CD8-positive, alpha-beta memory T cell (primary cell): ENCODE results near the gene PNMA8A. TPM values are rescaled to one million over a fixed set of nuclear protein-coding genes. Genes with fewer than 3 reads are reported as not detected.

Experiments used
- CTCF ChIA-PET: fragments of 350-600 bp; sonication (Branson Sonifier 250); formaldehyde crosslinking; loops from one replicate; lab custom pipeline; 2021; ENCODE audit warnings: antibody characterized with exemption; lab: Charles Lee
- POLR2A ChIA-PET: fragments of 350-600 bp; sonication (Branson Sonifier 250); formaldehyde crosslinking; loops from one replicate; lab custom pipeline; 2021; ENCODE audit warnings: antibody characterized with exemption; lab: Charles Lee
- DNase-seq, 5 donors: peaks; one replicate each; pipeline versions ENCODE4 v3.0.0 to v3.0.0-alpha.2; 2020 to 2022; ENCODE audit warnings: mixed read lengths in 1 of 5
- H3K27ac ChIP-seq: one replicate; pipeline ENCODE4 v1.7.0; 2013; ENCODE audit warnings: low read depth, mild to moderate bottlenecking, low read length, moderate library complexity
- H3K27me3 ChIP-seq: 2 replicates; pipeline ENCODE4 v1.7.0; 2013; ENCODE audit warnings: low read length, mild to moderate bottlenecking; ENCODE audit not compliant: insufficient read depth, poor library complexity, severe bottlenecking
- H3K36me3 ChIP-seq: 2 replicates; pipeline ENCODE4 v1.7.0; 2013; ENCODE audit warnings: mild to moderate bottlenecking, low read length, moderate library complexity; ENCODE audit not compliant: insufficient read depth
- H3K4me1 ChIP-seq: 2 replicates; pipeline ENCODE4 v1.7.0; 2013; ENCODE audit warnings: mild to moderate bottlenecking, low read length, moderate library complexity; ENCODE audit not compliant: insufficient read depth
- H3K4me3 ChIP-seq: 2 replicates; pipeline ENCODE4 v1.7.0; 2013; ENCODE audit warnings: mild to moderate bottlenecking, low read length
- H3K9me3 ChIP-seq: 2 replicates; pipeline ENCODE4 v1.7.0; 2013; ENCODE audit warnings: mild to moderate bottlenecking, low read length
- H3K27ac Mint-ChIP-seq, 8 donors: one replicate each; pipeline ENCODE4 v1.8.0; 2020 to 2021; ENCODE audit warnings: mixed read lengths in 8 of 8, mild to moderate bottlenecking in 6 of 8, inconsistent platforms in 3 of 8, moderate library complexity in 3 of 8
- H3K27me3 Mint-ChIP-seq, 2 donors: one replicate each; pipeline ENCODE4 v1.8.0; 2020 to 2021; ENCODE audit warnings: mixed read lengths in 2 of 2, mild to moderate bottlenecking in 1 of 2, moderate library complexity in 1 of 2
- H3K36me3 Mint-ChIP-seq, 3 donors: one replicate each; pipeline ENCODE4 v1.8.0; 2020 to 2021; ENCODE audit warnings: mixed read lengths in 3 of 3, inconsistent platforms in 1 of 3, mild to moderate bottlenecking in 1 of 3
- H3K4me1 Mint-ChIP-seq, 3 donors: one replicate each; pipeline ENCODE4 v1.8.0; 2020 to 2021; ENCODE audit warnings: mixed read lengths in 3 of 3, inconsistent platforms in 1 of 3, mild to moderate bottlenecking in 1 of 3
- H3K4me3 Mint-ChIP-seq, 7 donors: one replicate each; pipeline ENCODE4 v1.8.0; 2020 to 2021; ENCODE audit warnings: mixed read lengths in 7 of 7, mild to moderate bottlenecking in 6 of 7, moderate library complexity in 4 of 7, inconsistent platforms in 2 of 7
- H3K9me3 Mint-ChIP-seq, 5 donors: one replicate each; pipeline ENCODE4 v1.8.0; 2020 to 2022; ENCODE audit warnings: mixed read lengths in 5 of 5, mild to moderate bottlenecking in 3 of 5, moderate library complexity in 2 of 5, inconsistent platforms in 1 of 5
- polyA plus RNA-seq: library from polyadenylated mRNA; unstranded; fragments of 300-500 nt; fragmentation: Illumina TruSeq; gene quantifications from one replicate; pipeline ENCODE4 v1.2.3, GENCODE V29; 2021
- total RNA-seq, 2 experiments: library from RNA; stranded (reverse); gene quantifications; one replicate each; pipeline ENCODE4 v1.2.3, GENCODE V29; 2021

The PNMA8A gene
- total and polyA plus RNA-seq, 3 experiments from 2014 or later = 0.49 to 0.61 TPM; not detected in 1

- H3K4me1 Mint-ChIP-seq = peaks cover 3 to 18% (median 9%) of the 10 kb centered on the region in 3 donors
- no peak overlapping the region for H3K27ac ChIP-seq
- ChIA-PET POLR2A (no interaction called here), CTCF (no interaction called here)
- H3K4me1 ChIP-seq = no peaks in the 10 kb centered on the region
- no peaks in the 10 kb centered on the region for H3K36me3 Mint-ChIP-seq
- no peak overlapping the region for H3K4me3 ChIP-seq
- H3K9me3 ChIP-seq = no peaks in the 10 kb centered on the region
- peaks cover 42 to 51% of the 10 kb centered on the region in 2 donors for H3K27me3 Mint-ChIP-seq
- H3K27me3 ChIP-seq = peaks cover 22% of the 10 kb centered on the region
- no peak for DNase-seq
- H3K4me3 Mint-ChIP-seq = no peak overlapping the region
- H3K9me3 Mint-ChIP-seq = no peaks in the 10 kb centered on the region
- no peaks in the 10 kb centered on the region for H3K36me3 ChIP-seq
- no peak overlapping the region for H3K27ac Mint-ChIP-seq
Observed at GRCh38 chr19:46470376-46470775, 987 bp downstream of the PNMA8A start.

GRCh38 chr19:46469541-46470185, 1.7 kb downstream of the PNMA8A start:
- Histone ChIP-seq H3K36me3 (no peaks in the 10 kb centered on the region), H3K9me3 (no peaks in the 10 kb centered on the region), H3K27me3 (peaks cover 22% of the 10 kb centered on the region), H3K4me1 (no peaks in the 10 kb centered on the region), H3K4me3 (no peak overlapping the region), H3K27ac (no peak overlapping the region)
- ChIA-PET POLR2A (no interaction called here), CTCF (no interaction called here)
- peaks cover 47 to 54% of the 10 kb centered on the region in 2 donors for H3K27me3 Mint-ChIP-seq
- DNase-seq = no peak
- no peak overlapping the region for H3K27ac Mint-ChIP-seq
- no peaks in the 10 kb centered on the region for H3K36me3 Mint-ChIP-seq
- peaks cover 3 to 18% (median 9%) of the 10 kb centered on the region in 3 donors for H3K4me1 Mint-ChIP-seq
- H3K9me3 Mint-ChIP-seq = no peaks in the 10 kb centered on the region
- no peak overlapping the region for H3K4me3 Mint-ChIP-seq

DNA sequence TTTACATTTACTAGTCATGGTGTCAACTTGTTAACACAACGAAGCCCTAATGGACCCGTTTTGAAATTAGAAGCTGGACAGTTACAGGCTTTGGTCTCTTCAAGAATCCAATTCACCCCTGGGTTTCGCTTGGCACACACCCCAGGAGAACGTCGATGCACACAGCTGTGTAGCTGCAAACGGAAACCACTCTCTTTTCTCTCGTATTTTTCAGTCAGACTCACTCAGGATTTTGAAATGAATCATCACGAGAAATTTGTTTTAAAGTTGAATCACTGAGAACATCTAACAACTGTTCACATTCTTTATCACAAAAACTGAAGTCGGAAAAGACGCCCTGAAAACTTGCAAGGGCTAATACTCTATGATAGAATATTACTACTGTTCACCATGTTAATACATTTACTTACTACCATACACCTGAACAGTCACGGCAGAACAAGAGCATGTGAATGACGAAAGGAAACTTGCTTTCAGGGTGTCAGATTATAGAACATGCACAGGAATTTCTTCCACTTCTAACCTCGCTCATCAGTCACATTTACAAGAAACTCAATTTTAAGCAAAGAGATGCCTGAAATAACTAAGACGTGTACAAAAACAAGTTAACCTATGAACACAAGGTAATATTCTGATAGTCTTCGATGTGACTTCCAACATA, 4.7 kb downstream of the PNMA8A start:
- Histone ChIP-seq H3K36me3 (no peaks in the 10 kb centered on the region), H3K4me3 (no peak overlapping the region), H3K9me3 (no peaks in the 10 kb centered on the region), H3K27me3 (no peaks in the 10 kb centered on the region), H3K27ac (no peak overlapping the region), H3K4me1 (no peaks in the 10 kb centered on the region)
- Mint-ChIP-seq H3K4me1 (peaks cover 3 to 12% (median 9%) of the 10 kb centered on the region in 3 donors), H3K27ac (peak overlapping the region in 1 of 8 donors; percentile 4), H3K4me3 (peak overlapping the region in 3 of 7 donors; percentile 34 to 54 (median 53)), H3K27me3 (peaks cover 20 to 30% of the 10 kb centered on the region in 2 donors), H3K9me3 (no peaks in the 10 kb centered on the region), H3K36me3 (no peaks in the 10 kb centered on the region)
- no peak for DNase-seq
- CTCF ChIA-PET = no interaction called here
- POLR2A ChIA-PET = no interaction called here

DNA sequence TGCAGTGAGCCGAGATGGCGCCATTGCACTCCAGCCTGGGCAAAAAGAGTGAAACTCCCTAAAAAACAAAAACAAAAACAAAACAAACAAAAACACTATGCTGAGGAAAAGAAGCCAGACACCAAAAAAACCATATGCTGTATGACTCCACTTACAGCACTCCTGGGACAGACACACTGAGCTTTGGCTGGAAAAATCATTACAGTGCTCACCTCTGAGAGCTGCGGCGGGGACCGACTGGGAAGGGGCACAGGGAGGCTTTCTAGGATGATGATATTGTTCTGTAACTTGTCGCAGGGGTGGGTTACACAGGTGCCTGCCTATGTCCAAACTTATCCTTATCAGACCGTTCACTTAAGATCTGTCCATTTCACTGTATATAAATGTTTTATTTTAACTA, 7.8 kb downstream of the PNMA8A start:
- no peaks in the 10 kb centered on the region for H3K27me3 ChIP-seq
- DNase-seq = no peak
- ChIA-PET POLR2A (no interaction called here), CTCF (no interaction called here)
- Mint-ChIP-seq H3K9me3 (no peaks in the 10 kb centered on the region), H3K27ac (no peak overlapping the region), H3K36me3 (no peaks in the 10 kb centered on the region), H3K4me1 (peaks cover 3 to 12% (median 9%) of the 10 kb centered on the region in 3 donors), H3K27me3 (peaks cover 10 to 38% of the 10 kb centered on the region in 2 donors), H3K4me3 (no peak overlapping the region)
- H3K4me3 ChIP-seq = no peak overlapping the region
- no peaks in the 10 kb centered on the region for H3K9me3 ChIP-seq
- H3K4me1 ChIP-seq = no peaks in the 10 kb centered on the region
- H3K27ac ChIP-seq = no peak overlapping the region
- no peaks in the 10 kb centered on the region for H3K36me3 ChIP-seq

DNA sequence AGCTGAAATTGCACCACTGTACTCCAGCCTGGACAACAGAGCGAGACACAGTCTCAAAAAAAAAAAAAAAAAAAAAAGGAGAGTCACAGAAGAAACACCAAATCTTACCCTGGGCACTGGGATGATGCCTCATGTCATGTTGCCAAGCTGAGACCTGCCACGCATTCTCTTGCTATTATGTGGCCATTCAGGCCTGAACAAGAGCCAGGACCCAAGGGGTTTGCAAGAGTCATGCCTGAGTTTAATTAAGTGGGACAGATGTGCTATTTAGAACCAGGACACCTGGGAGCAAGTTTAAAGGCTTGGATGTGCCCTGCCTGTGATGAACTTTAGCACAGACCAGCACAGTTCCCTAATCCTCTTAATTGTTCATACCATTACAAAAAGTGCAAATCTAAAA, 9.8 kb downstream of the PNMA8A start:
- no peak overlapping the region for H3K27ac Mint-ChIP-seq
- no peaks in the 10 kb centered on the region for H3K36me3 Mint-ChIP-seq
- DNase-seq = no peak
- CTCF ChIA-PET = no interaction called here
- Histone ChIP-seq H3K4me1 (no peaks in the 10 kb centered on the region), H3K27ac (no peak overlapping the region), H3K27me3 (no peaks in the 10 kb centered on the region), H3K9me3 (no peaks in the 10 kb centered on the region), H3K36me3 (no peaks in the 10 kb centered on the region), H3K4me3 (no peak overlapping the region)
- peaks cover 7 to 41% of the 10 kb centered on the region in 2 donors for H3K27me3 Mint-ChIP-seq
- peaks cover 2 to 5% (median 3%) of the 10 kb centered on the region in 3 donors for H3K4me1 Mint-ChIP-seq
- H3K9me3 Mint-ChIP-seq = no peaks in the 10 kb centered on the region
- no peak overlapping the region for H3K4me3 Mint-ChIP-seq
- POLR2A ChIA-PET = no interaction called here

DNA sequence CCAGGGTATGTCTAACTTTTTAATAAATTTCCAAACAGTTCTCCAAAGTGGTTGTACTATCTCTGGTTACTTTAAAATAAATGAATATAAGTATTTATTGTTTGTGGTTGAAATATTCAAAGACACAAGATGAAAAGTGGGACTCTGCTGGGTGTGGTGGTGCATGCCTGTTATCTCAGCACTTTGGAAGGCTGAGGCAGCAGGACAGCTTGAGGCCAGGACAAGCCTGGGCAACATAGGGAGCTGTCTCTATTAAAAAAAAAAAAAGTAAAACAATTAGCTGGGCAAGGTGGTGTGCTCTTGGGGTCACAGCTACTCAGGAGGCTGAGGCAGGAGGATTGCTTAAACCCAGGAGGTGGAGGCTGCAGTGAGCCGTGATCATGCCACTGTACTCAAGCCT, 10.4 kb downstream of the PNMA8A start:
- H3K9me3 ChIP-seq = no peaks in the 10 kb centered on the region
- H3K4me1 Mint-ChIP-seq = no peaks in the 10 kb centered on the region
- H3K9me3 Mint-ChIP-seq = no peaks in the 10 kb centered on the region
- no peak overlapping the region for H3K27ac Mint-ChIP-seq
- no peaks in the 10 kb centered on the region for H3K27me3 ChIP-seq
- no peaks in the 10 kb centered on the region for H3K36me3 Mint-ChIP-seq
- no peaks in the 10 kb centered on the region for H3K36me3 ChIP-seq
- H3K4me1 ChIP-seq = no peaks in the 10 kb centered on the region
- no peak overlapping the region for H3K4me3 ChIP-seq
- peaks cover 9 to 43% of the 10 kb centered on the region in 2 donors for H3K27me3 Mint-ChIP-seq
- ChIA-PET POLR2A (no interaction called here), CTCF (no interaction called here)
- no peak overlapping the region for H3K27ac ChIP-seq
- H3K4me3 Mint-ChIP-seq = no peak overlapping the region
- no peak for DNase-seq

DNA sequence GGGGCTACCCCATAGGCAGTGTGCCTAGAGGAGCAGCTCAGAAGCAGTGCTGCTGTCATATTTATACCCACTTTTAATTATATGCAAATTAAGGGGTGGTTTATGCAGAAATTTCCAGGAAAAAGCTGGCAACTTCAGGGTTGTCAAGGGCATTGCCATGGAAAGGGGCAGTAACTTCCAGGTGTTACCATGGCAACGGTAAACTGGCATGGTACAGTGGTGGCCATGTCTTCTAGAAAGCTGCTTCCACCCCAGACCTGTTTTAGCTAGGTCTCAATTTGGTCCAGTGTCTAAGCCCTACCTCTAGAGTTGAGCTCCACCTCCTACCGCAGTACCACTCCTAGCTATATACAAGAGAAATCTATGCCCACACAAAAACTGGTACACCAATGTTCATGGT, 11.3 kb downstream of the PNMA8A start:
- no peaks in the 10 kb centered on the region for H3K4me1 ChIP-seq
- H3K27me3 ChIP-seq = no peaks in the 10 kb centered on the region
- no peaks in the 10 kb centered on the region for H3K9me3 Mint-ChIP-seq
- peaks cover 5 to 40% of the 10 kb centered on the region in 2 donors for H3K27me3 Mint-ChIP-seq
- CTCF ChIA-PET = no interaction called here
- H3K27ac ChIP-seq = no peak overlapping the region
- H3K4me1 Mint-ChIP-seq = no peaks in the 10 kb centered on the region
- H3K9me3 ChIP-seq = no peaks in the 10 kb centered on the region
- H3K27ac Mint-ChIP-seq = no peak overlapping the region
- H3K36me3 ChIP-seq = no peaks in the 10 kb centered on the region
- H3K4me3 Mint-ChIP-seq = no peak overlapping the region
- POLR2A ChIA-PET = no interaction called here
- H3K36me3 Mint-ChIP-seq = no peaks in the 10 kb centered on the region
- H3K4me3 ChIP-seq = no peak overlapping the region
- DNase-seq = no peak

GRCh38 chr19:46456930-46457329, 14.4 kb downstream of the PNMA8A start:
- no peaks in the 10 kb centered on the region for H3K9me3 ChIP-seq
- H3K27me3 ChIP-seq = no peaks in the 10 kb centered on the region
- DNase-seq = no peak
- ChIA-PET CTCF (interaction anchor here (1.2 kb wide), 1 partner anchor 8 kb away, joined by 3 read pairs; no protein-coding TSS in a partner anchor), POLR2A (no interaction called here)
- Mint-ChIP-seq H3K27me3 (peaks cover 3 to 44% of the 10 kb centered on the region in 2 donors), H3K4me1 (no peaks in the 10 kb centered on the region), H3K9me3 (no peaks in the 10 kb centered on the region), H3K27ac (no peak overlapping the region), H3K36me3 (no peaks in the 10 kb centered on the region), H3K4me3 (no peak overlapping the region)
- H3K4me3 ChIP-seq = no peak overlapping the region
- no peaks in the 10 kb centered on the region for H3K4me1 ChIP-seq
- no peaks in the 10 kb centered on the region for H3K36me3 ChIP-seq
- no peak overlapping the region for H3K27ac ChIP-seq
